IMR-90 (cell line): ENCODE measurements around the gene TRUB2. TPM values are rescaled to one million over a fixed set of nuclear protein-coding genes. Genes with fewer than 3 reads are reported as not detected.
A peak's percentile ranks its signal among the peaks of the same experiment; 100 is the strongest.

ENCODE experiments used
- ATAC-seq: fragments of 200-7000 bp; cut with Tn5 transposase; 2 replicates; pipeline ENCODE4 v1.9.1; 2020; ENCODE audit warnings: low read depth, mild to moderate bottlenecking, moderate library complexity
- BruUV-seq: library from RNA; stranded (reverse); fragments of 400-500 nt; replicated peaks from 2 replicates; lab custom pipeline; 2021; lab: Mats Ljungman, UMichigan
- CTCF ChIA-PET: fragments of 300-600 bp; formaldehyde crosslinking; extraction: SDS; loops from one replicate; lab custom pipeline; 2021; ENCODE audit warnings: antibody characterized with exemption; lab: Yijun Ruan, JAX
- POLR2A ChIA-PET: fragments of 300-600 bp; sonication (Branson Sonifier 250); formaldehyde crosslinking; loops from one replicate; lab custom pipeline; 2022; ENCODE audit warnings: antibody characterized with exemption; ENCODE audit not compliant: unreplicated experiment; lab: Charles Lee
- DNase-seq: peaks from one replicate; pipeline ENCODE4 v3.0.0; 2013
- H2AFZ ChIP-seq: replicated peaks from 2 replicates; pipeline ENCODE3; 2013; ENCODE audit warnings: low read length, mild to moderate bottlenecking; ENCODE audit not compliant: poor library complexity
- H2AK5ac ChIP-seq: 2 replicates; pipeline ENCODE4 v1.6.1; 2013; ENCODE audit warnings: low read depth, low read length, inconsistent platforms
- H2AK9ac ChIP-seq: replicated peaks from 2 replicates; pipeline ENCODE3; 2013; ENCODE audit warnings: mild to moderate bottlenecking, low read depth, low read length, moderate library complexity; ENCODE audit not compliant: poor library complexity
- H2BK120ac ChIP-seq: 2 replicates; pipeline ENCODE4 v1.6.1; 2013; ENCODE audit warnings: low read depth, low read length, inconsistent platforms
- H2BK15ac ChIP-seq: 3 replicates; pipeline ENCODE4 v1.6.1; 2013; ENCODE audit warnings: low read depth, low read length, inconsistent platforms
- H2BK20ac ChIP-seq: 2 replicates; pipeline ENCODE4 v1.6.1; 2013; ENCODE audit warnings: low read depth, mild to moderate bottlenecking, inconsistent platforms, low read length, moderate library complexity
- H2BK5ac ChIP-seq: 2 replicates; pipeline ENCODE4 v1.6.1; 2013; ENCODE audit warnings: mild to moderate bottlenecking, low read depth, low read length, inconsistent platforms; ENCODE audit not compliant: poor library complexity, severe bottlenecking
- H3K14ac ChIP-seq: replicated peaks from 2 replicates; pipeline ENCODE4 v1.6.1; 2013; ENCODE audit warnings: low read depth, low read length, inconsistent platforms
- H3K18ac ChIP-seq: 2 replicates; pipeline ENCODE4 v1.6.1; 2013; ENCODE audit warnings: low read depth, low read length, control low read depth
- H3K23ac ChIP-seq: 2 replicates; pipeline ENCODE4 v1.6.1; 2013; ENCODE audit warnings: low read depth, low read length, inconsistent platforms
- H3K27ac ChIP-seq: 2 replicates; pipeline ENCODE4 v1.5.1; 2013; ENCODE audit warnings: mild to moderate bottlenecking, control low read depth, low read length; ENCODE audit not compliant: insufficient read depth
- H3K27me3 ChIP-seq: 2 replicates; pipeline ENCODE4 v1.6.1; 2013; ENCODE audit warnings: low read length; ENCODE audit not compliant: control insufficient read depth, insufficient read depth
- H3K36me3 ChIP-seq: 2 replicates; pipeline ENCODE4 v1.6.1; 2013; ENCODE audit warnings: low read length, mixed read lengths; ENCODE audit not compliant: control insufficient read depth, insufficient read depth
- H3K4ac ChIP-seq: 2 replicates; pipeline ENCODE4 v1.6.1; 2013; ENCODE audit warnings: low read depth, low read length, inconsistent platforms
- H3K4me1 ChIP-seq: 2 replicates; pipeline ENCODE4 v1.6.1; 2013; ENCODE audit warnings: low read length, mixed read lengths; ENCODE audit not compliant: control insufficient read depth, insufficient read depth
- H3K4me2 ChIP-seq: 2 replicates; pipeline ENCODE4 v1.6.1; 2013; ENCODE audit warnings: low read depth, mild to moderate bottlenecking, control low read depth, low read length, moderate library complexity
- H3K4me3 ChIP-seq: 2 replicates; pipeline ENCODE4 v1.5.1; 2013; ENCODE audit warnings: low read depth, mild to moderate bottlenecking, control low read depth, low read length, moderate library complexity; ENCODE audit not compliant: insufficient read depth
- H3K56ac ChIP-seq: 2 replicates; pipeline ENCODE4 v1.6.1; 2013; ENCODE audit warnings: low read length, inconsistent platforms; ENCODE audit not compliant: insufficient read depth; ENCODE audit errors: extremely low read depth
- H3K79me1 ChIP-seq, 2 experiments: 2 replicates each; pipeline ENCODE4 v1.6.1; 2013; ENCODE audit warnings: low read length in 2 of 2, inconsistent platforms in 1 of 2, low read depth in 1 of 2
- H3K9ac ChIP-seq: 2 replicates; pipeline ENCODE4 v1.6.1; 2013; ENCODE audit warnings: low read depth, low read length, control low read depth
- H3K9me1 ChIP-seq: 2 replicates; pipeline ENCODE4 v1.6.1; 2013; ENCODE audit warnings: low read length, inconsistent platforms; ENCODE audit not compliant: insufficient read depth
- H3K9me3 ChIP-seq: 2 replicates; pipeline ENCODE4 v1.6.1; 2013; ENCODE audit warnings: low read length; ENCODE audit not compliant: control insufficient read depth, insufficient read depth
- H4K20me1 ChIP-seq: 2 replicates; pipeline ENCODE4 v1.6.1; 2013; ENCODE audit warnings: low read length, inconsistent platforms; ENCODE audit not compliant: insufficient read depth
- H4K5ac ChIP-seq: 2 replicates; pipeline ENCODE4 v1.6.1; 2013; ENCODE audit warnings: mild to moderate bottlenecking, low read depth, low read length, control low read depth
- H4K8ac ChIP-seq, 2 experiments: 2 replicates each; pipeline ENCODE4 v1.6.1; 2013; ENCODE audit warnings: low read depth in 2 of 2, low read length in 2 of 2, control low read depth in 1 of 2, inconsistent platforms in 1 of 2
- H4K91ac ChIP-seq: 2 replicates; pipeline ENCODE4 v1.6.1; 2013; ENCODE audit warnings: low read depth, low read length, inconsistent platforms; ENCODE audit not compliant: insufficient read depth
- BHLHE40 ChIP-seq: fragments of 150-350 bp; IDR thresholded peaks from 2 replicates; pipeline ENCODE4 v1.6.1; 2016; ENCODE audit warnings: mild to moderate bottlenecking, low read depth, low read length
- CEBPB ChIP-seq: IDR thresholded peaks from 2 replicates; pipeline ENCODE4 v1.6.1; 2012; ENCODE audit warnings: low read depth, low read length, improper control_type of control experiment
- CHD1 ChIP-seq: IDR thresholded peaks from 2 replicates; pipeline ENCODE4 v1.6.1; 2012; ENCODE audit warnings: low read depth, low read length, improper control_type of control experiment
- POLR2A ChIP-seq: IDR thresholded peaks from 2 replicates; pipeline ENCODE4 v1.6.1; 2012; ENCODE audit warnings: mild to moderate bottlenecking, low read depth, low read length
- RCOR1 ChIP-seq: IDR thresholded peaks from 2 replicates; pipeline ENCODE4 v1.6.1; 2012; ENCODE audit warnings: mild to moderate bottlenecking, low read length, improper control_type of control experiment; ENCODE audit not compliant: insufficient replicate concordance
- SMC3 ChIP-seq: fragments of 150-350 bp; IDR thresholded peaks from 2 replicates; pipeline ENCODE4 v1.6.1; 2016; ENCODE audit warnings: low read depth, mild to moderate bottlenecking, antibody characterized with exemption, low read length, moderate library complexity
- WGBS, 2 experiments: methylation state at CpG; one replicate each; pipeline versions ENCODE4 v1.1.5 to v1.1.7; 2013; ENCODE audit warnings: missing lambda C conversion rate in 2 of 2; ENCODE audit not compliant: insufficient read length in 1 of 2; ENCODE audit errors: extremely low coverage in 2 of 2; 5-methylcytosine and 5-hydroxymethylcytosine counted together
- dilution Hi-C: fragments of 300-500 bp; cut with HindIII; formaldehyde crosslinking; loops from one replicate; pipeline ENCODE4 v1.14.3; 2018; ENCODE audit warnings: low sequenced_read_pairs; ENCODE audit not compliant: unreplicated experiment
- in situ Hi-C: fragments of 300-500 bp; cut with MboI; formaldehyde crosslinking; loops from 3 replicates; pipeline ENCODE4 v1.14.3; 2019; ENCODE audit warnings: low sequenced_read_pairs, inconsistent platforms, mixed read lengths
- intact Hi-C: fragments of 100-400 bp; cut with micrococcal nuclease; formaldehyde crosslinking; loops from 2 replicates; pipeline ENCODE4 v1.10.0; 2022
- polyA plus RNA-seq, 3 experiments: library from polyadenylated mRNA; depleted of rRNA; stranded (reverse); fragments of >200 nt; gene quantifications; 2 replicates each; pipeline ENCODE4 v1.2.3, GENCODE V29; 2012; ENCODE audit warnings: low replicate concordance in 1 of 3
- total RNA-seq: library from RNA; depleted of rRNA; stranded (reverse); fragments of >200 nt; gene quantifications from 2 replicates; pipeline ENCODE4 v1.2.3, GENCODE V29; 2012
- TF ChIP-seq, protein P1 (sequence below): conservative IDR thresholded peaks from 2 replicates; pipeline ENCODE4 v1.5.1; 2012; ENCODE audit warnings: mild to moderate bottlenecking, low read depth, low read length, improper control_type of control experiment
- TF ChIP-seq, protein P2 (sequence below): fragments of 150-350 bp; IDR thresholded peaks from 2 replicates; pipeline ENCODE4 v1.6.1; 2016; ENCODE audit warnings: low read depth, mild to moderate bottlenecking, low read length, moderate library complexity, borderline replicate concordance

The TRUB2 gene
- total and polyA plus RNA-seq, 2 of the 4 experiments (the other 2 are of a cell fraction) = 18.0 to 21.3 TPM

DNA sequence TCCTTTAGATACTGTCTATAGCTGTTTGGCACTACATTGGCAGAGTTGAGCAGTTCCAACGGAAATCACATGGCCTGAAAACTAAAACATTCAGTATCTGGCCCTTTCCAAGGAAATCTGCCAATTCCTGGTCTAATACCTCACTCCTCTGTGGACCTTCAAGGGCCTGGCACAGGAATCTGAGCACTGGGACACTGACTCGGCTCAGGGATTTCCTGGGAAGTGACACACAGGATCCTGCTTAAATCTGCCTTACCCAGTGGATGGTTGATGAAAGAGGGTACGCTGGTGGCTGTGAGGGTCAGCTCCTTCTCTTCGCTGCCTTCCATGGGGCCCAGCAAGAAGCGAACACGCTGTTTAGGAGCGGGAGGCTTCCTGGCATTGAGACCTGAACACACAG is 904 bp downstream of the TRUB2 start:
- Histone ChIP-seq H3K27me3 (no peaks in the 10 kb centered on the region), H2BK15ac (no peak overlapping the region), H2AFZ (no peak overlapping the region), H3K9me1 (peaks cover 2% of the 10 kb centered on the region; the same call in 1 of the 2 replicates), H3K4me3 (no peak overlapping the region), H3K4me2 (peak overlapping the region; percentile 95; the same call in 1 of the 2 replicates), H2AK5ac (no peak overlapping the region), H4K20me1 (0 out of 2 replicates have a peak, but pooled peaks cover 4% of the 10 kb centered on the region), H3K14ac (no peak overlapping the region), H2BK20ac (no peak overlapping the region), H3K56ac (no peak overlapping the region), H2BK5ac (no peak overlapping the region), H3K23ac (no peak overlapping the region; the same call in 1 of the 2 replicates), H4K5ac (no peak overlapping the region; the same call in 1 of the 2 replicates), H3K4me1 (peaks cover 5% of the 10 kb centered on the region), H3K79me1 (peaks cover 38 to 51% of the 10 kb centered on the region in 2 experiments), H3K27ac (no peak overlapping the region), H2BK120ac (no peak overlapping the region), H3K4ac (peak overlapping the region; percentile 80; the same call in 1 of the 2 replicates), H4K91ac (no peak overlapping the region), H4K8ac (peak overlapping the region; percentile 99 to 100; a peak in 3 of 4 replicates), H2AK9ac (peak overlapping the region; percentile 89), H3K36me3 (peaks cover 21% of the 10 kb centered on the region), H3K9me3 (no peaks in the 10 kb centered on the region), H3K9ac (peak overlapping the region; percentile 89; the same call in 1 of the 2 replicates), H3K18ac (no peak overlapping the region)
- POLR2A ChIA-PET = no interaction called here
- CTCF ChIA-PET = no interaction called here
- no CpG with 5 or more reads among the region's 7 CpGs for WGBS, 2 experiments
- in situ Hi-C loops = no loop called here
- ATAC-seq (no peak), DNase-seq (no peak)
- dilution Hi-C loops = no loop called here
- intact Hi-C loops = no loop called here
- no TSS peak for BruUV-seq
- TF ChIP-seq CEBPB = no peak
- TF ChIP-seq RCOR1 = no peak
- TF ChIP-seq BHLHE40 = no peak
- TF ChIP-seq, protein P1, sequence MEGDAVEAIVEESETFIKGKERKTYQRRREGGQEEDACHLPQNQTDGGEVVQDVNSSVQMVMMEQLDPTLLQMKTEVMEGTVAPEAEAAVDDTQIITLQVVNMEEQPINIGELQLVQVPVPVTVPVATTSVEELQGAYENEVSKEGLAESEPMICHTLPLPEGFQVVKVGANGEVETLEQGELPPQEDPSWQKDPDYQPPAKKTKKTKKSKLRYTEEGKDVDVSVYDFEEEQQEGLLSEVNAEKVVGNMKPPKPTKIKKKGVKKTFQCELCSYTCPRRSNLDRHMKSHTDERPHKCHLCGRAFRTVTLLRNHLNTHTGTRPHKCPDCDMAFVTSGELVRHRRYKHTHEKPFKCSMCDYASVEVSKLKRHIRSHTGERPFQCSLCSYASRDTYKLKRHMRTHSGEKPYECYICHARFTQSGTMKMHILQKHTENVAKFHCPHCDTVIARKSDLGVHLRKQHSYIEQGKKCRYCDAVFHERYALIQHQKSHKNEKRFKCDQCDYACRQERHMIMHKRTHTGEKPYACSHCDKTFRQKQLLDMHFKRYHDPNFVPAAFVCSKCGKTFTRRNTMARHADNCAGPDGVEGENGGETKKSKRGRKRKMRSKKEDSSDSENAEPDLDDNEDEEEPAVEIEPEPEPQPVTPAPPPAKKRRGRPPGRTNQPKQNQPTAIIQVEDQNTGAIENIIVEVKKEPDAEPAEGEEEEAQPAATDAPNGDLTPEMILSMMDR = no peak
- TF ChIP-seq CHD1 = no peak
- TF ChIP-seq, protein P2, sequence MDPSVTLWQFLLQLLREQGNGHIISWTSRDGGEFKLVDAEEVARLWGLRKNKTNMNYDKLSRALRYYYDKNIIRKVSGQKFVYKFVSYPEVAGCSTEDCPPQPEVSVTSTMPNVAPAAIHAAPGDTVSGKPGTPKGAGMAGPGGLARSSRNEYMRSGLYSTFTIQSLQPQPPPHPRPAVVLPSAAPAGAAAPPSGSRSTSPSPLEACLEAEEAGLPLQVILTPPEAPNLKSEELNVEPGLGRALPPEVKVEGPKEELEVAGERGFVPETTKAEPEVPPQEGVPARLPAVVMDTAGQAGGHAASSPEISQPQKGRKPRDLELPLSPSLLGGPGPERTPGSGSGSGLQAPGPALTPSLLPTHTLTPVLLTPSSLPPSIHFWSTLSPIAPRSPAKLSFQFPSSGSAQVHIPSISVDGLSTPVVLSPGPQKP = no peak
- no peak for TF ChIP-seq SMC3
- no peak for TF ChIP-seq POLR2A
